Stimulated activated CD4-positive, alpha-beta T cell treated with anti-CD3 and anti-CD28 coated beads, Interleukin-4, amount 100 ng/mL, for 24 hours (primary cell): ENCODE measurements around the gene FCAMR.

Experiments used
- DNase-seq: peaks from one replicate; pipeline ENCODE4 v3.0.0-alpha.2; 2020

Gene FCAMR, protein sequence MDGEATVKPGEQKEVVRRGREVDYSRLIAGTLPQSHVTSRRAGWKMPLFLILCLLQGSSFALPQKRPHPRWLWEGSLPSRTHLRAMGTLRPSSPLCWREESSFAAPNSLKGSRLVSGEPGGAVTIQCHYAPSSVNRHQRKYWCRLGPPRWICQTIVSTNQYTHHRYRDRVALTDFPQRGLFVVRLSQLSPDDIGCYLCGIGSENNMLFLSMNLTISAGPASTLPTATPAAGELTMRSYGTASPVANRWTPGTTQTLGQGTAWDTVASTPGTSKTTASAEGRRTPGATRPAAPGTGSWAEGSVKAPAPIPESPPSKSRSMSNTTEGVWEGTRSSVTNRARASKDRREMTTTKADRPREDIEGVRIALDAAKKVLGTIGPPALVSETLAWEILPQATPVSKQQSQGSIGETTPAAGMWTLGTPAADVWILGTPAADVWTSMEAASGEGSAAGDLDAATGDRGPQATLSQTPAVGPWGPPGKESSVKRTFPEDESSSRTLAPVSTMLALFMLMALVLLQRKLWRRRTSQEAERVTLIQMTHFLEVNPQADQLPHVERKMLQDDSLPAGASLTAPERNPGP

DNA sequence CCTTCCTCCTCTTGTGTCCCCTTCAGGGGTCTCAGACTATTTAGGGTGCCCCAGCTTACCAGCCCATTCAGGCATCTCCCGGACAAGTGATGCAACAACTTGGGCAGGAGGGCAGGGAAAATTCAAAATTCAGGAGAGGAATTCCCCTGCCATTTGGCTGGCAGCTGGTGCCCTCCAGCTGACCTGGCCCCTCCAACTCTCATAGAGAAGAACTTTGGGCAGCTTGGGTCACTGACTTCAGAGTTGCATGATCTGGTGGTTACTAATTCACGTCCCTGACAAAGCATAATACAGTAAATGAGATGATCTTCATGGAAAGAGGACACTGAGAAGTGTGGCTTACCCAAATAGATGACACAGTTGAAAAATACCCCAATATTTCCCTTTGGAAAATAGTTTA lies at the start of gene FCAMR:
TSS of gene FCAMR (minus strand) at position 15 of the 400 bp plus-strand sequence. CDS start 335 bp downstream, outside the sequence.
- no peak for DNase-seq

DNA sequence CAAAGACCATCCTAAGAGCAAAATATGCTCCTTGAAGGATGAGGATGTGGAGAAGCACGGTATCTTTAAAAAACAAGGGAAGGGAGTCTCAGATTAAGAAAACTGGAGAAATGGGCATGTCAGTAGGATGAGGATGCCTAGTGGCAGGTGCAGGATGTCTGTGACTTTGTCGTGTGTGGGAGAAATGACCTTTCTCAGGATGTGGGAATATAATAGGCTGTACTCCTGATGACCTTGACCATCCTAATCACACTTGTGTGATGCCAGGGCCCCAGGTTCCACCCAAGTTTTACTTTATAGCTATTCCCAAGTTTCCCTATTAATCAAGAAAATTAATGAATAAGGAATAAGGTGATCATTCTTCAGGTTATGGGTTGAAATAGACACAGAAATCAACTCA lies 49.4 kb upstream of the FCAMR start:
- no peak for DNase-seq

DNA sequence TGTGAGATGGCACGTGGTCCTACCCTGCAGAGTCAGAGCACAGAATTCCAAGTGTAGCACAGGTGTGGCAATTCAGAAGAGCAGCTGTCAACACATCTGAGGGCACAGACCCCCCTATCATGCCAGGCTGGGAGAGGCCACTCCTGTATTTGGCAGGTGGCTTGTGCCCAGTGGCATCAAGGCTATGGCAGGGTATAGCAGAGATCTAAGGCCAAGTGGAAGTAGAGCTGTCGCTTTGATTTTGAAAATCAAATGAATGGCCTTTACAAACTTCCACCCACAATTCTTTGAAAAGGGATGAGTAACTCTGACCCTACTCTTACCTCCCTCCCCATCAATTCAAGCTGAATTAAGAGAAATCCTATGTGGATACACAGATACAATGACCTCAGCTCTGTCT lies 48.9 kb upstream of the FCAMR start:
- DNase-seq = no peak

DNA sequence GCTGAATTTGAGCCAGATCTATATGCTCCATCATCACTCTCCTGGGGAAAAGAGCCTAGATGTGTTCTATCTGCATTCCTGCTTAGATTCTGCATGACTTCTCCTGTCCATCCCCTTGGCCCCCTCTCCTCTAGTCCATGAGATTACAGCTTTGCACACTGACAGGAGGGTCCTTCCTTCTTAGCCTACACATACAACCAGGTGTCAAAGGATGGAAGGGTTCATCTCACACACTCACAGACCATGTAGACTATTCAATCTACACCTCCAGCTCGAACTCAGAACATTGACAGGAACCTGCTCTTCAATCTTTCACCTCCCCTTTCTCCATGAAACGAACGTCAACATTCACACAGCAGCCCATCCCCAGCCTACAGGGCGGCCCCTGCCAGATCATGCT lies 48.4 kb upstream of the FCAMR start:
- DNase-seq = no peak

DNA sequence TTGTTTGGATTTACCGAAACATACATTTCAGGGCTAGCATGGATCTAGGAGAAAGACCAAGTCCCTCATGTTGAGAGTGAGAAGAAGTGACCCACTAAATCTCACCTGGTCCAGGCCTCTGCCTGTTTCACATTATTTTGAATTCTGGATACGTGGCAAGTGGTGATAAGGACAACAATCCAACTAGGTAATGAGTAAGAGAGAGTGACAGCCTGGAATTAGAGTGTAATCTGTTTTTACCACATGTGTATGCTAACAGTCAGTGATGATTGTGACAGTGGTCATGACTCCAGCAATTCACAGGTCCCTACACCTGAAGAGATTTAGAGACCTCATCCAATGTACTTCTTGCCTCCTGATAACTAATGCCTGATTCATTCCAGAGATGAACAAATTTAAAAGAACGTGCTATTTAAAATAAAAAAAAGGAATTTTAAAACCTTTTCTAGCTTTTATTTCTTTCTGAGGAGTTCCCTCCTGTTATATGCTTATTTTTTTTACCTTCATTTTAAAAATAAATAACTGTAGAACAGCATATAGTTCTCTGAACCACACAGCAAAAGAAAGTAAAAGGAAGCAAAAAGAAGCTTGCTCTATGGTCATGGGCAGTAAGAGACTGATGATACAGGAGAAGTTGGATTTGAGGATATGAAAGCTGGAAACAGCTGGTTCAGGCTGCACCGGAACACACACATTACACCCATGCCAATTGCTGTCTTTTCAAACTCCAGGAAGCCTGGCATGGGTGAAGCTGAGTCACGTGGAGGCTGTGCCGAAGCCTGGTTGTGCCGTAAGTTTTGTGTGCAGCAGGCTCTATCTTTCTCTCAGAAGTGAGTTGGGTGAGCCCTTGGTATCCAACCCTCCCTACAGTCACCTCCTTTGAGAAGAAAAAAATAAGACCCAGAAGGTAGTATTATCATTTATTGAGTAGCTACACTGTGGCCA lies 47.6 kb upstream of the FCAMR start:
- no peak for DNase-seq

DNA sequence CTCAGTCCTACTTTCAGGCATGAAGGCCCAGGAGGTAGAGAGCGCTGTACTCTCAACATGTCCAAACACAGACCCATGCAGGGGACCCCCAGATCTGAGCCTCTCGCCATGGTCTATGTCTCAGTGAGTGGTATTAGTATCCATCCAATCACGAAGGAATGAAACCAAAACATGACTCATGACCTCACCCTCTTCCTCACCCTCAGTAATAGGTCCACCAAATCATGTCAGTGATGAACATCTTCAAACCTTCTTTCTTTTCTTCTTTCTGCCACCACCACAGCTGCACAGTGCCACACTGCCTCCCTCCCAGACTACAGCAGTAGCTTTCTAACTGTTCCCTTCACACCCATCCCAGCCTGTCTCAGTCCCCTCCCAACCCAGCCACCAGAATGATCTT lies 45.5 kb upstream of the FCAMR start:
- no peak for DNase-seq

DNA sequence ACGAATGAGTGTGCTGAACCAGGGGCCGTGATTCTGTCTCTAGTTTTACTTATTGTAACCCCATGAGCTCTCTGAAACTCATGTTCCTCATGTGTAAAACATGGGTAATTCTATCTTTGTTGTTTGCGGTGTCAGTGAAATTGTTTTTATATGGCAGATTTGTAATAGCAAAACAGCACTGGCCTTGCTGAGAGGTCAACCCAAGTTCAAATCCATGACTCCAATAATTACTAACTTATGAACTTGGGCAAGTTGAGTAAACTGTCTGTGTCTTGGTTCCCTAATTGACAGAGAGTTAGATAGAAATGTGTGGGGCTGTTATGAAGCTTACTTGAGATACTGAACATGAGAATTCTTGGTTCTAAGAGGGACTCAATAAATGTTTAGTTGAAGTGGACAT lies 44.5 kb upstream of the FCAMR start:
- DNase-seq = no peak

DNA sequence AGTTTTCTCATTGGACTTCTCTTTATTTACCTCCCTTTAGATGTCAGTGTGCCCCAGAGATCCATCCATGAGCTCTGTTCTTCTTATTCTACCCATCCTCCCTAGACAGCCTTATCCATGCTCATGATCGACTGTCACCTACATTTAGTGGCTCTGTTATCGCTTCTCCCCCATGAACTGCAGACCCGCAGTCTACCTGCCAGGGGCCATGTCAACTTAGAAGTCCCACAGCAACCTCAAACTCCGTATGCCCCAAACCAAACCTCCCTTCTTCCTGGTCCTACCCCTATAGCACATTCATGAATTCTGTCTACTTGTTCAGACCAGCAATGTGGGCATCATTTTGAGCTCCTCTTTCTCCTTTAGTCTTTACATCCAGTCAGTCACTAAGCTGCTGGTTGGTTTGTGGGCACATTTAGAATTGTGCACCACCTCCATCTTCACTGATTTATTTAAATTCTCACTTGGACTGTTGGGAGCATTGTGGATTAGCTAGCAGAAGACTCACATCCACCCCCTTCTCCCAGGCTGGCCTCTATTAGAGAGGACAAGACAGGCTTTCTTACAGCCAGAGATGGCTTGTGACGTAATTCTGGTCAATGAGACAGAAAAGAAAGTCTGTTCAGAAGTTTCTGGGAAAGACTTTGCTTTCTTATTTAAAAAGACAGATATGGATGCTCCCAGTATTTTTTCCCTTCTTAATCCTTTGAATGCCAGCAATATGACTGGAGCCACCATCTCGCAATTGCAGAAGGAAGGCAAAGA lies 43.2 kb upstream of the FCAMR start:
- no peak for DNase-seq

DNA sequence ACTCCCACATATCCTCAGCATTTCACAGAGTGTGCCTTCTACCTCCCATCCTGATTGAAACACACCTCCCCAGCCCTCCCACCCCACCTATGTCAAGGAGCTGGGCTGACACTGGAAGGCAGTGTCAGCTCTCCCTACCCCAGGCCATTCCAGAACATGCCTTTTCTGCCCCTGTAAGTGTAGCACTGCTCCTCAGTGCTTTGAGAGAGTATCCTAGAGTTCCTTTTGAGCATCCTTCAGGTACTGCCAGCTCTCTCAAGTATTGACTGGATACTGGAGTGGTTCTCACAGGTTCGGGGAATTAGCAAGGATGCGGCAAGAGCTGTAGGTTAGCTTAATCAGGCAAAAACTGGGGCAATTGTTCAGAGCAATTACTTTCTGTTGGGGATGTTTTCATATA lies 40.5 kb upstream of the FCAMR start:
- DNase-seq = no peak

DNA sequence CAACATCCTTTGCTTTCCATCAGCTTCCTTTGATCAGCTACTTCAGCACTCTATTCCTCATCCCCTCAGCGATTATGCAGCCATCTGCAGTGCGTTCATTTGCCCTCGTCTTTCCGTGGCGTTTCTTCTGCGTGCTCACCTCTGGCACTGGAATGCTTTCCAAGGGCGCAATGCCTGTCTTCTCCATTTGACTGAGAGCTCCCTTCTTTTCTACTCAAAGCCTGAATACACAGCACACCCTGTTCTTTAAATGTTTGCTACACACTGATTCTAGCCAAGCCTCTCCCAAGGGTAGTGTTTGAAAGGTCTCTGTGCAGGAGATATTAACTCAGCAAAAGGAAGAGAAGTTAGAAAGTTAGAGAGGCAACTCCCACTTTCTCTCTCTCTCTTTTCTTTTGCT lies 39.7 kb upstream of the FCAMR start:
- DNase-seq = no peak

DNA sequence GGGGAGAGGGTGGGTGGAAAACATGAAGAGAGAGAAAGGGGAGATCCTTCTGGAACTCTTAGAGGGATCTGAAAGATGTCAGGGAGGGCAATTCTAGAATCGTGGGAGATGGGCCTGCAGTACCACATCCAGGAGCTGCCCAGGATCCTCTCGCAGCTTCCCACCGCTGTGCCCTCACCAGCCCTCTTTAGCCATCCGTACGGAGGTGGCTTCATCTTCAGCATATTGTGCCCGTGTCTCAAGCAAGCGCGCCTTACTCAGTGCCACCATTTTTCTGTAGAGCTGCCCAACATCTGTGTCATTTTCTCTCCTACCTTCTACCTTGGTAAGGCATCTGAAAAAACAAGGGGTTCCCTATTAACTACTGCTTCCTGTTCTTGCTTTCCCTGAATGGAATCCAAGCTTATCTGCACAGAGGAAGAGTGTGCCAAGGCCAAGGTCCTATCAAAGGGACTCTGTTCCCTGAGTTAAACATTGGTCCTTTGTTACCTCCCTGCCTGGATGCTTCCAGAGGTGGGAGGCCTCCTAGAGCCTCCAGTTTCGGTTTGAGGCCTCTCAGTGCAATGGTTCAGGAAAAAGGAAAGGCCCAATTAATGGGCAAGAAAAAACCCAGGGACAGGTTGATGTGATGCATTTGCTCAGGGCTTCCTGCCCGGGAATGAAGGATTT lies 39.1 kb upstream of the FCAMR start:
- no peak for DNase-seq

DNA sequence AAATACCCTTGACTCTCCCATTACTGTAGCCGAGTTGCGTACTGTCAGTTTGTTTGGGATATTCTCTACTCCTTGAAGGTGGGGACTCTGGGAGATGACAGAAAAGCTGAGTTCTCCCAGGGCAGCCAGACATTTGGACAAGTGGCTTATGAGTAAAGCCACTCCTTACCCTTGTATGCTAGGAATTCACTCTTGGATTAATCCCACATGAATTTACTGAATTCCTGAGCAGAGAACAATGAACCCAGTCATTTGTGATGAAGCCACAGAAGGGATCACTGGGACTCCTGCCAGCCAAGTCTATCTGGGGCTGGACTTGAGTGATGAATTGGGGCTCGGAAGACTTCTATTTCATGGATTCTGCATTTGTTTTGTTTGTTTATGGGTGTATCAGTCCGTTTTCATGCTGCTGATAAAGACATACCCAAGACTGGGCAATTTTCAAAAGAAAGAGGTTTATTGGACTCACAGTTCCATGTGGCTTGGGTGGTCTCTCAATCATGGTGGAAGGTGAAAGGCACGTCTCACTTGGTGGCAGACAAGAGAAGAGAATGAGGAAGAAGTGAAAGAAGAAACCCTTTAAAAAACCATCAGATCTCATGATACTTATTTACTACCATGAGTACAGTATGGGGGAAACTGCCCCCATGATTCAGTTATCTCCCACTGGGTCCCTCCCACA lies 37.2 kb upstream of the FCAMR start:
- DNase-seq = no peak

DNA sequence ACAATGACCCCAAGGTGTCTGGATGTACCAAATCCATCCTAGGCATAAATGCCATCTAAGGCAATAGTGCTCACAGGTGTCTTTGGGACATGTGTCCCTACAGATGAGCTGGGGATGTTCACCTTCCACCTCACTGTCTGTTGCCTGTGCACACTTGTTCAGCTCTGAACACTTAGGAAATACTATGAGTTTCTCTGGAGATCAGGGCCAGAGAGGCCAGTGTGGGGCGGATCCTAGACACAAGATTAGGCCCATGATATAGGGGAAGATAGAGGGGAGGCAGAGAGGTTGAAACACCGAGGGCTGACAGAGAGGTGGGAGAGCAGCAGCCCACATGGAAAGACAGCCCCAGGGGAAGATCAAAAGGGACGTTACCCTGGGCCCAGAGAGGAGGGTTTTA lies 36.7 kb upstream of the FCAMR start:
- no peak for DNase-seq

DNA sequence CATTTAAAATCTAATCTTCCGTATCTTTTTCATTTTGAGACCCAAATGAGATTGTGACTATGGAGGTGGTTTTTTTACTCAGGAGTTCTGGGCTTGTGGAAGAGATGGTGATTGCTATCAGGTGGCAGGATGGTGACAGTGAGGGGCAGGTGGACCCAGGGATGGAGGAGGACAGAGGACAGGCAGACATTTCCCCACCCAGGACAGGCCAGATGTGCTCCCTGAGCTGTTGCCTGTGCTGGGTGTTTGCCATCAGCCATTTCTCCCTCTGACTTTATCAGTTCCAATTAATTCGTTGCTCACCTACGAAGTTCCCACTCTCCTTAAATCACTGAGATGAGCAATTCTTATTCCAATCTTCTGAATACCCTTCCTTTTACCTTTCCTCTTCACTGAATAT lies 35.8 kb upstream of the FCAMR start:
- no peak for DNase-seq

DNA sequence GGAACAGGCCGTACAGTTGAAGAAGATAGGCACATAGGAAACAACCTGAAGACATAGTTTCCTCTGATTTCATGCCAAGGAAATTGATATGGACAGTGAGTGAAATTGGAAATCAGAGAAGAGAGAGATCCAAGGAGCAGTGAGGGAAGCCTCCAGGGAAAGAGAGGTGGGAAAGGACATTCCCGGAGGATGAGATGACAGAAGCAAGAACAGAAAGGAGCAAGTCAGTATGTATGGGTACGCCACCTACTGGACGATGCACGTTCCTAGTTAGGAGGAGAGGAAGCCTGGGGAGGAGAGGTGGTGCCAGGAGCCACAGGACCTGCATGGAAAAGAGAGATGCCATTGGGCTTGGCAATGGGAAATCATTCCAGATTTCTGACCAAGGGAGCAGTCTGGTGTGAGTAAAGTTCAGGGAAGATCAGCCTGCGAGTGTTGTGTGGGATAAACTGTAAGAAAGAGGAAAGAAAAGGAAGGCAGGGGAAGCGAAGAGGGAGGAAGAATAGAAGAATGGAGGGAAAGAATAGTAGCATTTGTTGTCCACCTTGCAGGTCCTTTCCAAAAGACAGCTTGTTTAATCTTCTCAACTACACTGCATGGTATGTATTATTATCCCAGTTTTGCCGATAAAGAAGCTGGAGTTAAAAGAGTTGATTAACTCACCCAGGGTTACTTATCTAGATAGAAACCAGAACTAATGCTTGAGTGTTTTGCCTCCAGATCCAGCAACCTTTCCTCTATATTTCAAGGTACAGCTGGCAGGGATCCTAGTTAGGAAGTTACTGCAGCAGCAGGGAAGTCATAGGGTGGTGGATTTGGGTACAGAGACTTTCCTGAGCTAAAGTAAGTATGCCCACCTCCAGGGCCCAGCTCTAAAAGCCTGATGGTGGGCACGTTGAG lies 34.9 kb upstream of the FCAMR start:
- peak; percentile 39 for DNase-seq

DNA sequence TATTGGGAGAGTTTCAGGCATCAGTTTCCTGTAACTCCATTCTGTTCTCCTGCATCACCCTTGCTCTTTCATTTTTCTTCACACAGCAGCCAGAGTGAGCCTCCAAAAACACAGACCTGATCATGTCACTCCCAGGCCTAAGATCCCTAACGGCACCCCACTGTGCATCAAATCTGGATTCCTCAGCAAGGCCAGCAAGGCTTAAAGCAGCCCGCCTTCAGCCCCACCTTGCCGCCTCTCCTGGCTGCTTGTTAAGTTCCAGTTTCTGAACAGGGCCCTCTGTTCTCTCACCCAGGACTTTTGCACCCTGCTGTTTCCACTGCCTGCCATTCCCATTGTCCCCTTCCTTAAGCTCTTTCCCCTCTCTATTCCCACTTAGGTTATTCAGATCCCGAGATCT lies 33.0 kb upstream of the FCAMR start:
- no peak for DNase-seq

DNA sequence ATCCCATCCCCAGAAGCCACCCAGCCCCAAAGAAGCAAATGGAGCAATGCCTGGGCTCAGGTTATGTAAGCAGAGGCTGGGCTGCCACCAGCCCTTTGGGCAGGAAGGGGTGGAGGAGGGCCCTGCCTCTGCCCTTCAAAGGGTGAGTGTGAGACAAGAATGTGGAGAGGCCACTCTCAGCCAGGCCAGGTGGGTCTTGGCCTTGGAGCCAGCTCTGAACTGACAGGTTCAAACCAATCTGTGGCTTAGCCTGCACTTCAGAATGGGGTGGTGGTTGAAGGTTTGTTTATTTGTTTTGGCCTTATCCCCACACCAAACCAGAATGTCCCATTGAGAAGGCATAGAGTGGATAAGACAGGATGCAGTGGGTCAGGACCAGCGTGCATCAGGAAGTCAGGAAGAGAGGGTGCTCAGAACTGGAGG lies 32.5 kb upstream of the FCAMR start:
- DNase-seq = no peak

DNA sequence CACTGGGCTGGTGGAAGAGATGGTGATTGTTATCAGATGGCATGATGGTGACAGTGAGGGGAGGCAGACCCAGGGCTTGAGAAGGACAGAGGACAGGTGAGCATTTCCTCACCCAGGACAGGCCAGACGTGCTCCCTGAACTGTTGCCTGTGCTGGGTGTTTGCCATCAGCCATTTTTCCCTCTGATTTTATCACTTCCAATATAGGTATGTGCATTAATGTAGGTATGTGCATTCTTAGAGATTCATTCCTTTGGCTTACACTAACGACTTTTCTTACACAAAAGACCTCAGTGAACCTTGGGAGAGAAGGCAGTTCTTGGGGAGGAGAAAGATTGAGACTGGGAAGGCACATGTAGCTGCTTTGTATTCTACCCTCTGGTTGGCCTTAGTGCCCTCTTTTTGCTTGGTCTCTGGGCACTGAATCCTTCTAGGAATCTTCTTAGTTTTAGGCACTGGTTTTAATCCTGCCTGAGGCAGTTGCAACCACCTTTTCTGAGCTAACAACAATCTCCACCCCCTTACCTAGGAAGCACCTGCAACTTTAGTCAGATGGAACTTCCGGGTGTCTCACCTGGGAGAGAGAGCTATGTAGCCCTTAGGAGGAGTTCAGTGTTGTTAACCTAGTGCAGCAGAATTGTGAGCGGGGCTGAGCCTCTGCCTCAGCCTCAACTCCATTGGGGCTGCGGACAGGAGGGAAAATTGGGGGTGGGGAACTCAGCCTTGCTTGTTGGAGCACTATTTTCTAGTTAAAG lies 31.4 kb upstream of the FCAMR start:
- DNase-seq = no peak

DNA sequence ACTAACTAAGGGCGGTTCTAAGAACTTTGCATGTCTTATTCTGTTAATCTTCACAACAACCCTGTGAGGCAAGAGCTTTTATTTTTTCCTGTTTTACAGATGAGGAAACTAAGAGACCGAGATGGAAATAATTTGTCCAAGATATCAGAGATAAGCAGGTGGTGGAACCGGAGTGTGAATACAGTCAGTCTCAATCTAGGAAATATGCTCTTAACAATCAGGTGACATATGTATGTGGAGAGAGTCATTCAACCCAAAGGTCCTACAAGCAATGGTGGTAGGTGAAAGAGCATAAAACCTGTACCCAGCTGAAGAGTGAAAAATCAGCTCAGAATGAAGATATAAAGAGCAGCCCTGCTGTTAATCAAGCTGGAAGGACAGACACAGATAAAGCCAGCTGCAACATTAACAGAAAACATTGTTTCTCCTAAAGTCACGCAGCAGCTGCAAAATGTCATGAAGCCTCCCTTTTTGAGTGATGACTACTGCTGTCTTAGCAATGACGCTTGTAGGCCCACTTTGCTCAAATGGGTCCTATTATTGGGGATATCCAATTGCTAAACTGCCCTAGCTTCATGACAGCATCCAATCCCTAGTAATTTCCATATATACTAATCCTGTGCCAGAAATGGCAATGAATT lies 30.5 kb upstream of the FCAMR start:
- DNase-seq = no peak
